ENCODE results near the gene PLEKHA6. TPM values are rescaled to one million over a fixed set of nuclear protein-coding genes. Genes with fewer than 3 reads are reported as not detected.

Gene PLEKHA6
- total RNA-seq, 1 donor from 2014 or later: 0.21 TPM

DNA sequence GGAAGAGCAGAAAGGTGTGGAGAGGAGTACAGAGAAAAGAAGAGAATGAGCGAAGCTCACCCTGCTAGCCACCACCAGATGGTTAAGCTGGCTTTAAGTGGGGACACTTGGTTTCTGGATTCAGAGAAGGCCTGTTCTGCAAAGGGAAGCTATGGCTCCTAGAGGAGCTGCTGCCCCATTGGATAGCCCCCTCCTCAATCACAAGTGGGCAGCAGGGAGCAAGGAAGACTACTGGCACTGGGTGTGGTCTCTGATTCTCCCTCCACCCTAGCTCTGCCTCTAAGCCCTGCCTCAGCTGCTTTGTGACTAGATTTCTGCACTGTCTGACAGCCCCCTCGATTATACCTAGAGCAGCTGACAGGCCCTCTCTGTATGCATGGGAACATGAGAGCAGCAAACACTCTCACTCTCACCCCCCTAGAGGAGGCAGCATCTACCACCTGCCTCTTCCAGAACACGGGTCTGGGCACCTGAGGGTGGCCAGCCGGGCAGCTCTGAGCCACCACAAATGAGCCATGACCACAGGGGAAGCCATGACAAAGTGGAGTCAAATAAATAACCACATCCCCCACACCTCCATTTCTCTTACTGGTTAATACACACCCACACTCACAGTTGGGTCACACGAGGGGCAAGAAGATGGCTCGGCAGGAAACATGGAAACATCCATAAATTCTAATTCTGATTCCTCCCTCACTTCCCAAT is 13.6 kb downstream of the PLEKHA6 start:
- DNase-seq (ENCODE audit: low spot score): no peak
- H3K27ac Mint-ChIP-seq: no peak overlapping the region
- no peaks in the 10 kb centered on the region for H3K4me1 Mint-ChIP-seq (ENCODE audit: low read depth)
- H3K27me3 Mint-ChIP-seq (ENCODE audit: insufficient read depth): peaks cover 8% of the 10 kb centered on the region
- H3K36me3 Mint-ChIP-seq (ENCODE audit: low read depth): no peaks in the 10 kb centered on the region
- H3K9me3 Mint-ChIP-seq: no peaks in the 10 kb centered on the region
- no peak overlapping the region for H3K4me3 Mint-ChIP-seq
- intact Hi-C loops (cut with micrococcal nuclease): no loop called here

DNA sequence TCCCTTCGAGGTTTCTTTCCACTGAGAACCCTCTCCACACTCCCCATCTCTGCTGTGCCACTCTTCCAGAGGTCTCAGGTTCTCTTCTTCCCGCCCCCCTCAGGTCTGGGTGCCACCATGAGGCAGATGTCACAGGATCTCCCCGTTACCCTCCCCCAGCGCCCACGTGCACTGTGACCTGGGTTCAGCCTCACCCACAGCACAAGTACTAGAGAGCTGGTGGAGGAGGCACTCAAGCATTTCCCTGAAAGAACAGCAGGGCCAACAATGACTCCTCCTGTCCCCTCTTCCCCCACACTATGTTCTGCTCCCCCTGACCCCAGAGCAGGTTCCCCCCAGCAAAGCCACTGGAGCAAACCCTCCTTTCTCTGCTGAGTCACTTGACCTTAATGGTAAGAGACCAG is 14.3 kb downstream of the PLEKHA6 start:
- Mint-ChIP-seq H3K9me3 (no peaks in the 10 kb centered on the region), H3K4me3 (no peak overlapping the region), H3K36me3 (ENCODE audit: low read depth) (no peaks in the 10 kb centered on the region), H3K27ac (no peak overlapping the region), H3K4me1 (ENCODE audit: low read depth) (no peaks in the 10 kb centered on the region), H3K27me3 (ENCODE audit: insufficient read depth) (peaks cover 6% of the 10 kb centered on the region)
- intact Hi-C loops (cut with micrococcal nuclease): no loop called here
- DNase-seq (ENCODE audit: low spot score): no peak

DNA sequence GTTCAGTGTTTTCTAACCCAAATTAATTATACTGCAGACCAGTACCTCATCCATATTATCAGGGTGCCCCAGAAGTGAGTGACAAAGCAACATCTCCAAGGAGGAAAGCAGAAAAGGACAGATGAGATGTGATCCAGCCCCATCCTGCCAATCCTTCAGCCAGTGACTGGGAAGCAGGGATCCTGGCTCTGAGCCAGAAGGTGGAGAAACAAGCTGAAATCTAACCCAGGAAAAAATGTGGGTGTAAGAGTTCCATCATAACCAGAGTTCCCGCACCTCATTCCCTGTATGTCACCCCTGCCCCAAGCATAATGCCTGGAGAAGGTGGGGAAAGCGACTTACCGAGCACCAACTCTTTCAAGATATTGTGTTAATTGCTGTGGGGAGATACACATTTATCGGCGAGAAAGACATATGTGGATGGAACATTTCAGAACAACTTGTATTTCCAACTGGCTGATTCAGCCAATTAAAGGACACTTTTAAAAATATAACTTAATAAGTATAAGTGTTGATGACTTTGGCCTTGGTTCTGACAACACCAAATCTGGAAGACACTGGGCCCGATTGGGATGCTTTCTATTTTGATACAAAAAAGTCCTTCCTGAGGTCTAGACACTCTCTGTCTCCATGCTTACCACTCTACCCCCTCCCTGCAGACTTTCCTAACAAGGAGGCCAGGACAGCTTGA is 14.9 kb downstream of the PLEKHA6 start:
- peaks cover 6% of the 10 kb centered on the region for H3K27me3 Mint-ChIP-seq (ENCODE audit: insufficient read depth)
- no peaks in the 10 kb centered on the region for H3K4me1 Mint-ChIP-seq (ENCODE audit: low read depth)
- no peaks in the 10 kb centered on the region for H3K9me3 Mint-ChIP-seq
- no peak for DNase-seq (ENCODE audit: low spot score)
- H3K36me3 Mint-ChIP-seq (ENCODE audit: low read depth): no peaks in the 10 kb centered on the region
- intact Hi-C loops (cut with micrococcal nuclease): no loop called here
- no peak overlapping the region for H3K4me3 Mint-ChIP-seq
- H3K27ac Mint-ChIP-seq: no peak overlapping the region

DNA sequence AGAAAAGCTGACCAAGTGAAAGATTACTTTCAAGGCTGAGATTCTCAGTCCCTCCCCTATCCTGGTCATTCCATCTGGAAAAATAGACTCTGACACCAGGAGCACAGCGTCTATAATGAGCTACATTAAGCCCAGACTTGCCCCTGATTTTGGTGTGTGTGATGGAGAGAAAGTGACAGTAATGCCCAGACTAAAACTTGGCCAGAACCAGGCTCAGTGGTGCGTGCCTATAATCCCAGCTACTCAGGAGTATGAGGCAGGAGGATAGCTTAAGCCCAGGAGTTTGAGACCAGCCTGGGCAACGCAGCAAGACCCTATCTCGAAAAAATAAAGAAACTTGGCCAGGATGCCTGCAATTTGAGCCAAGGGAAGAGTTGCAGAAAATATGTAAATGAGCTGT is 15.9 kb downstream of the PLEKHA6 start:
- no peak for DNase-seq (ENCODE audit: low spot score)
- H3K27ac Mint-ChIP-seq: no peak overlapping the region
- H3K4me1 Mint-ChIP-seq (ENCODE audit: low read depth): no peaks in the 10 kb centered on the region
- H3K36me3 Mint-ChIP-seq (ENCODE audit: low read depth): no peaks in the 10 kb centered on the region
- intact Hi-C loops (cut with micrococcal nuclease): no loop called here
- H3K27me3 Mint-ChIP-seq (ENCODE audit: insufficient read depth): peaks cover 6% of the 10 kb centered on the region
- no peaks in the 10 kb centered on the region for H3K9me3 Mint-ChIP-seq
- H3K4me3 Mint-ChIP-seq: no peak overlapping the region

DNA sequence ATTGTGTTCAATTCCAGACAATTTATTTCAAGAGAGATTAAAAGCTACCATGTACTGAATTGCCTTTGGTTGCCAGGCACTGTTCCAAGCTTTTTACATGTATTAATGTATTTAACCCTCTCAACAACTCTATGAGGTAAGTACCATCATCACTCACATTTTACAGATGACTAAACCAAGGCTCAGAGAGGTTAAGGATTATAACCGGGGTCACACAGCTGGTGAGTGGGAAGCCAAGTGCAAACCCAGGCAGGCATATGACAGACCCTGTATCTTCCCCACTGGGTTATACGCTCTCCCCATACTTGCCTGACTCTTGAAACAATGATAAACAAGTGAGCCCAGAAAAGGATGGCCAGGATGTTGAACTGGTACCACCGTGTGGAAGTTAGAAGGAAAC is 16.5 kb downstream of the PLEKHA6 start:
- no peak overlapping the region for H3K4me3 Mint-ChIP-seq
- no peaks in the 10 kb centered on the region for H3K4me1 Mint-ChIP-seq (ENCODE audit: low read depth)
- intact Hi-C loops (cut with micrococcal nuclease): no loop called here
- no peak for DNase-seq (ENCODE audit: low spot score)
- H3K36me3 Mint-ChIP-seq (ENCODE audit: low read depth): no peaks in the 10 kb centered on the region
- no peak overlapping the region for H3K27ac Mint-ChIP-seq
- H3K27me3 Mint-ChIP-seq (ENCODE audit: insufficient read depth): peaks cover 6% of the 10 kb centered on the region
- H3K9me3 Mint-ChIP-seq: no peaks in the 10 kb centered on the region

DNA sequence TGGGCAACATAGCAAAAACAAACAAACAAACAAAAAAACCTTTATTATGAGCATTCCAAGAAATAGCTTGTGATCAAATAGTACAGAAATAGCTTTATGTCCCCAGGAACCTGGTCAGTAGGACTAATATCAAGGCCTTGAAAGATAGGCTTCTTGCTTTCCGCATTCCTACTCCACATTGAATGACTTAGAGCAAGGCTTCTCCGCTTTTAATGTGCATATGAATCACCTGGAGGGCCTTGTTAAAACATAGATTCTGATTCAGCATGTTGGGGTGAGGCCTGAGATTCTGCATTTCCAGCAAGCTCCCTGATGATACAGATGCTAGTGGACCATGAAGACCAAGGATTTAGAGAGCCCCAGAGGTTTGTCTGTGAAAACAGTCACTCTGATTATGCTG is 17.4 kb downstream of the PLEKHA6 start:
- no peak for DNase-seq (ENCODE audit: low spot score)
- intact Hi-C loops (cut with micrococcal nuclease): no loop called here
- H3K9me3 Mint-ChIP-seq: no peaks in the 10 kb centered on the region
- H3K4me3 Mint-ChIP-seq: no peak overlapping the region
- peaks cover 6% of the 10 kb centered on the region for H3K27me3 Mint-ChIP-seq (ENCODE audit: insufficient read depth)
- H3K27ac Mint-ChIP-seq: no peak overlapping the region
- H3K36me3 Mint-ChIP-seq (ENCODE audit: low read depth): no peaks in the 10 kb centered on the region
- H3K4me1 Mint-ChIP-seq (ENCODE audit: low read depth): no peaks in the 10 kb centered on the region

DNA sequence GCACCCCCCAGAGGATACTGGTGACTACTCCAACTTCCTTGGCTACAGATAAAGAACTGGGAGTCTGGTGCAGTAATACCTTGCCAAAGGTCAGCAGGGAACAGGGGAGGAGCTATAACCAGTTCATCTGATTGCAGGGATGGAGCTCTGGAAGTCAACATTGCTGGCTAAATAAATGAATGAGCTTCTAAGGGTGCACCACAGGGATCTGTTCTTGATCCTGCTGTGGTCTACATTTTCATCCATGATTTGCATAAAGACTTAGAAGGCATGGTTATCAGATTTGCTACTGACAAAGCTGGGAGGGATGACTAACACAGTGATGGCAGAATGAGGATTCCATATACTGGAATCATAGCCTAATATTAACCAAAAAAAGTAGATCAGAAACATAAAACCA is 18.3 kb downstream of the PLEKHA6 start:
- Mint-ChIP-seq H3K4me3 (no peak overlapping the region), H3K4me1 (ENCODE audit: low read depth) (no peaks in the 10 kb centered on the region), H3K9me3 (no peaks in the 10 kb centered on the region), H3K27ac (no peak overlapping the region), H3K27me3 (ENCODE audit: insufficient read depth) (peaks cover 6% of the 10 kb centered on the region), H3K36me3 (ENCODE audit: low read depth) (no peaks in the 10 kb centered on the region)
- no peak for DNase-seq (ENCODE audit: low spot score)
- intact Hi-C loops (cut with micrococcal nuclease): no loop called here

DNA sequence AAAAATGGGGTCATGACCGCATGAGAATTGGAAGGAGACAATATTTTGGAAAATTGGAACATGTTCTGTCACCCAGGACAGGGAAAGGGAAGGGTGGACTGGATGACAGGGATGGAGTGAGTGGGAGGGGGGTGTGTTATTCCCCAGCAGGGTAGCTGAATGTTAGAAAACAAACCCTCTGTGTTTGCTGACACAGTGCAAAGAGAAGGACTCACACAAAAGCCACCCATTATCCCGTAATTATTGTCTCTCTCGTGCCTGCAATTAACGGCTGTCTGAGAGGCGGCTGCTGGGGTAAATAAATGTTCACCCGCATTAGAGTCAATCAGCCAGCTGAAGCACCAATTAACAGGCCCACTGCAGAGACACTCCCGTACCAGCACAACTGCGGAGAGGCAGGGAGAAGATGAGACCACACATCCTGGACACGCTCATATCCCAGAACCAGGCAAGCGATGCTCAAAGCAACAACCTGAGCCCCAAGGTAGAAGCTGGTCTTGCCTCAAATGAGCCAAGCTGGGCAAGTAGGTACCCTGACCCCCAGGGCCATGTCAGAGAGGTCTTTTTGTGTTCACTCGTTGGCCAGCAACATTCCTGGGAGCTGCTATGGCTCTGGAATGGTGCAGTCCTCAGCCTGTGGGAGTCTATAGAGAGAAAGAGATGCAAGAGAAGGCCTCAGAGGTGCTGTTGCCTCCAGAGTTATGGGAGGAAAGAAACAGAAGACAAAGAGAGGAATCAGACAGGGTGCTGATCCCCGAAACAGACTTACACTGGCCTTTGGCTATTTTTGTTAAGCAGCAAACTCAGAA is 19.4 kb downstream of the PLEKHA6 start:
- Mint-ChIP-seq H3K27ac (no peak overlapping the region), H3K4me1 (ENCODE audit: low read depth) (no peaks in the 10 kb centered on the region), H3K4me3 (no peak overlapping the region), H3K36me3 (ENCODE audit: low read depth) (no peaks in the 10 kb centered on the region), H3K9me3 (no peaks in the 10 kb centered on the region), H3K27me3 (ENCODE audit: insufficient read depth) (peaks cover 6% of the 10 kb centered on the region)
- intact Hi-C loops (cut with micrococcal nuclease): no loop called here
- DNase-seq (ENCODE audit: low spot score): no peak

DNA sequence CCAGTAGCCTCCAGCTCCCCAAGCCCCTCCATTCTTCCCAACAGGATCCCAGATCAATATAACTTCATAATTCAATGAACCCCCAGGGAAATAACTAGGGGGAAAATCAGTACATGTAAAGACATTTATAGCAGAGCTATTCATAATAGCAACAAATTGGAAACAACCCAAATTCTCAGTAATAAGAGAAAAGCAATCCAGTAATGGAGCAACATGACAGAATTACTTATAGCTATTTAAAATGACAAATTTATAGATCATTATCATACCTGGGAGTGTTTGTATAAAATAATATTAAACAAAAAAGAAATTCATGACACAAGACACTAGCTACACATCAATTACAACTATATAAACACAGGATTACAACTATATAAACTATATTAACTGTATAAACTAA is 20.2 kb downstream of the PLEKHA6 start:
- no peak overlapping the region for H3K4me3 Mint-ChIP-seq
- peaks cover 4% of the 10 kb centered on the region for H3K27me3 Mint-ChIP-seq (ENCODE audit: insufficient read depth)
- intact Hi-C loops (cut with micrococcal nuclease): no loop called here
- no peak for DNase-seq (ENCODE audit: low spot score)
- H3K27ac Mint-ChIP-seq: no peak overlapping the region
- H3K36me3 Mint-ChIP-seq (ENCODE audit: low read depth): no peaks in the 10 kb centered on the region
- no peaks in the 10 kb centered on the region for H3K4me1 Mint-ChIP-seq (ENCODE audit: low read depth)
- no peaks in the 10 kb centered on the region for H3K9me3 Mint-ChIP-seq

DNA sequence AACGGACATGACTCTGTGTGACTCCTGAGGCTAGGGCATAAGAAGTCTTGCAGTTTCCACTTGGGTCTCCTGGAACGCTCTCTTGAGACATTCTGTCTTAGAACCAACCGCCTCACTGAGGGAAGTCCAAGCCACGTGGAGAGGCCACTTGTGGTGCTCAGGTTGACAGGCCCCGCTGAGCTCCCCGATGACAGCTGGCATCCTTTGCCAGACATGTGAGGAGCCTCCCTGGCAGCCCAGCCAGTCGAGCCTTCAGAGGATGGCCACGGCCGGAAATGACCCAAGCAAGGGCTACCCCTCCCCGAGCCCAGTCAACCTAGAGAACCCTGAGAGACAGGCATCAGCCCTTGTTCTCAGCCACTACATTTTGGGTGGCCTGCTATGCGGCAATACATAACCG is 20.7 kb downstream of the PLEKHA6 start:
- intact Hi-C loops (cut with micrococcal nuclease): no loop called here
- Mint-ChIP-seq H3K9me3 (no peaks in the 10 kb centered on the region), H3K4me3 (no peak overlapping the region), H3K27me3 (ENCODE audit: insufficient read depth) (peaks cover 4% of the 10 kb centered on the region), H3K36me3 (ENCODE audit: low read depth) (no peaks in the 10 kb centered on the region), H3K27ac (no peak overlapping the region), H3K4me1 (ENCODE audit: low read depth) (no peaks in the 10 kb centered on the region)
- DNase-seq (ENCODE audit: low spot score): no peak

DNA sequence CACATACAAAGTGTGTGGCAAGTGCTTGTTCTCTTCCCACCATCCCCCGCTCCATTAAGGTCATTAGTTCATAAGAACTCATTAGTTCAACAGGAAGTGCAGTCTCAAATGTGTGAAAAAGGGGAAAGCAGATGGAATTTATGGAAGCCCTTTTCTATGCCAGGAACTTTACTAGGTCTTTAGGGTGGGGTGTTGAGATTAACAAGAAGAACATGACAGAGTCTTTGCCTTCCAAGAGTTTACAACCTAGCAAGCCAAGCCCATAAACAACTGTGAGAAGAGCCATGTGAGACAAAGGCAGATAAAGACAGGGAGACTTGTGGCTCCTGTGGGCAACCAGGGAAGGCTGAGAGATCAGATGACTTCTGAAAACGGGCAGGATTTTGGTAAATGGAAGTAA is 21.4 kb downstream of the PLEKHA6 start:
- H3K4me3 Mint-ChIP-seq: no peak overlapping the region
- no peaks in the 10 kb centered on the region for H3K4me1 Mint-ChIP-seq (ENCODE audit: low read depth)
- no peak for DNase-seq (ENCODE audit: low spot score)
- H3K9me3 Mint-ChIP-seq: no peaks in the 10 kb centered on the region
- H3K27me3 Mint-ChIP-seq (ENCODE audit: insufficient read depth): peaks cover 7% of the 10 kb centered on the region
- intact Hi-C loops (cut with micrococcal nuclease): no loop called here
- H3K27ac Mint-ChIP-seq: no peak overlapping the region
- no peaks in the 10 kb centered on the region for H3K36me3 Mint-ChIP-seq (ENCODE audit: low read depth)

DNA sequence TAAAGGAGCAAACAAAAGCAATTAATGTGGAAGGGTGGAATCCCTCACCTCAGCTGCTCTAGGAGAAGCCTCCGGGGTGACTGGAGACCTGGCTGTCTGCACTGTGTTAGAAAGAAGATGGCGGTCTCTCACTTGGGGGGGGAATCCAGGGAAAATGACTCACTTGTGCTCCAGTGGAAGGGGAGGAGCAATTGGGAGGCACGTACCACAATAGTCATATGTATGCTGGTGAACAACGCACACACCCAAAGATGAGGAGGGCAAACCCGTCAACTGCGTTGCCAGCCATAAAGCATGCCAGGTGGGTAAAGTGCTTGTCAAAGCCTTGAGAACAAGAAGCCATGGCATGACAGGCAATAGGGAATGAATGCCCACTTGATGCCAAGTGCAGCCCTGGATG is 22.1 kb downstream of the PLEKHA6 start:
- Mint-ChIP-seq H3K27ac (no peak overlapping the region), H3K36me3 (ENCODE audit: low read depth) (no peaks in the 10 kb centered on the region), H3K27me3 (ENCODE audit: insufficient read depth) (peaks cover 7% of the 10 kb centered on the region), H3K4me3 (no peak overlapping the region), H3K4me1 (ENCODE audit: low read depth) (no peaks in the 10 kb centered on the region), H3K9me3 (no peaks in the 10 kb centered on the region)
- intact Hi-C loops (cut with micrococcal nuclease): no loop called here
- no peak for DNase-seq (ENCODE audit: low spot score)

DNA sequence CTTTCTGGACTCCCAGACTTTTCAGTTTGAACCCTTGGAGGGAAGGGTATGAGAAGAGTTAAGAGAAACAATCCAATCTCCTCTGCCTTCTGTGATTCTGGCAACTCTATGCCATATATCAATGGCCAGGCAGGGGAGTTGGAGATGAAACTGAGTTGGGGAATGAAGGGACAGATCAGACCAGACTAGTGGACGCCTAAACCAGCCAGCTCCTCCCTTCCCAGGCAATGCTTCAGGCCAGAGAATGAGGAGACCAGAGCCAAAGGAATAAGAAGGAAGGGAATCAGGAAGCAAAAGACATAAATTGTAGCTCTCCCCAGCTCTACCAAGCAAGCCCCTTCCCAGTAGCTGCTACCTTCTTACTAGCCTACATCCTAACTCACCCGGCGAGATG is 22.7 kb downstream of the PLEKHA6 start:
- Mint-ChIP-seq H3K27ac (no peak overlapping the region), H3K27me3 (ENCODE audit: insufficient read depth) (peaks cover 7% of the 10 kb centered on the region), H3K36me3 (ENCODE audit: low read depth) (no peaks in the 10 kb centered on the region), H3K4me1 (ENCODE audit: low read depth) (no peaks in the 10 kb centered on the region), H3K4me3 (no peak overlapping the region), H3K9me3 (no peaks in the 10 kb centered on the region)
- DNase-seq (ENCODE audit: low spot score): no peak
- intact Hi-C loops (cut with micrococcal nuclease): no loop called here
